Glutamatergic neuron (in vitro differentiated cells): ENCODE measurements around the gene VAC14. TPM values are rescaled to one million over a fixed set of nuclear protein-coding genes. Genes with fewer than 3 reads are reported as not detected.
"Not testable (repeated sequence)": the region's sequence is repeated elsewhere in the genome, so short reads cannot be mapped to it uniquely, and the experiment has no call there.

Experiments used
- DNase-seq: peaks from one replicate; pipeline ENCODE4 v3.0.0; 2022
- H3K27ac Mint-ChIP-seq: one replicate; pipeline ENCODE4 v1.8.0; 2020; ENCODE audit warnings: mild to moderate bottlenecking, mixed read lengths, inconsistent platforms; ENCODE audit not compliant: unreplicated experiment
- H3K27me3 Mint-ChIP-seq: one replicate; pipeline ENCODE4 v1.8.0; 2020; ENCODE audit warnings: mild to moderate bottlenecking, moderate library complexity, mixed read lengths, inconsistent platforms; ENCODE audit not compliant: unreplicated experiment
- H3K36me3 Mint-ChIP-seq: one replicate; pipeline ENCODE4 v1.8.0; 2020; ENCODE audit warnings: mild to moderate bottlenecking, mixed read lengths, inconsistent platforms; ENCODE audit not compliant: unreplicated experiment
- H3K4me1 Mint-ChIP-seq: one replicate; pipeline ENCODE4 v1.8.0; 2020; ENCODE audit warnings: mild to moderate bottlenecking, low read depth, mixed read lengths, inconsistent platforms; ENCODE audit not compliant: unreplicated experiment
- H3K4me3 Mint-ChIP-seq: one replicate; pipeline ENCODE4 v1.8.0; 2020; ENCODE audit warnings: mild to moderate bottlenecking, mixed read lengths, inconsistent platforms; ENCODE audit not compliant: unreplicated experiment
- H3K9me3 Mint-ChIP-seq: one replicate; pipeline ENCODE4 v1.8.0; 2020; ENCODE audit warnings: mild to moderate bottlenecking, moderate library complexity, mixed read lengths, inconsistent platforms; ENCODE audit not compliant: unreplicated experiment
- total RNA-seq: library from RNA; stranded (reverse); fragmentation: NEBNext Ultra II Directional; extraction: Animal tissue kit (Norgen Biotek cat#: 25700); gene quantifications from one replicate; pipeline ENCODE4 v1.2.1, GENCODE V29; 2021; ENCODE audit not compliant: unreplicated experiment
- TF ChIP-seq, protein P1 (sequence below): fragments of 200-600 bp; sonication (generic); IDR thresholded peaks from one replicate; pipeline ENCODE4 v1.5.0; 2021; ENCODE audit not compliant: partially characterized antibody, unreplicated experiment

The VAC14 gene
- total RNA-seq, 1 donor from 2014 or later, result 50.2 TPM

DNA sequence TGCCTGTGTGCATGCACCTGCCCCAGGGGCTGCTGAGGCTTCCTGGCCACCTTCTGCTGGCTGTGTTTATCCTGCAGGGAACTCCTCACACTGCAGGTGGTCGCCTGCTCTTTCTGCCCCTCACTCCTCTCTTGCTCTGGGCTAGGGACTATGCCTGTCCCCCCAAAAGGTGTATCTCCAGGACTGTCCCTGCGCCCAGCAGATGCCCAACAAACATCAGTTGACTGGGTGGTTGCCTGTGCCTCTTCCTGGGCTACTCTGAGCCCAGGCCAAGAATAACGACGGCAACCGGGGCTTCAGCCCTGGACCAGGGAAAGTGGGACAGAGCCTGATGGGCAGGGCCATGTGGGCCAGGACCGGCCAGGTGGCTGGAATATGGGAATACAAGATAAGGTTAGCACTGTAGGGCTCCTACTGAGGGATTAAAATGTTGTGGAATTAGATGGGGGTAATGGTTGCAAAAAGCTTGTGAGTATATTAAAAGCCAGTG is 55.4 kb downstream of the VAC14 start:
- Mint-ChIP-seq H3K4me1 (peaks cover 23% of the 10 kb centered on the region), H3K27ac (no peak overlapping the region), H3K36me3 (peaks cover 13% of the 10 kb centered on the region), H3K9me3 (no peaks in the 10 kb centered on the region), H3K4me3 (no peak overlapping the region), H3K27me3 (peaks cover 15% of the 10 kb centered on the region)
- DNase-seq, result no peak
- TF ChIP-seq, protein P1, sequence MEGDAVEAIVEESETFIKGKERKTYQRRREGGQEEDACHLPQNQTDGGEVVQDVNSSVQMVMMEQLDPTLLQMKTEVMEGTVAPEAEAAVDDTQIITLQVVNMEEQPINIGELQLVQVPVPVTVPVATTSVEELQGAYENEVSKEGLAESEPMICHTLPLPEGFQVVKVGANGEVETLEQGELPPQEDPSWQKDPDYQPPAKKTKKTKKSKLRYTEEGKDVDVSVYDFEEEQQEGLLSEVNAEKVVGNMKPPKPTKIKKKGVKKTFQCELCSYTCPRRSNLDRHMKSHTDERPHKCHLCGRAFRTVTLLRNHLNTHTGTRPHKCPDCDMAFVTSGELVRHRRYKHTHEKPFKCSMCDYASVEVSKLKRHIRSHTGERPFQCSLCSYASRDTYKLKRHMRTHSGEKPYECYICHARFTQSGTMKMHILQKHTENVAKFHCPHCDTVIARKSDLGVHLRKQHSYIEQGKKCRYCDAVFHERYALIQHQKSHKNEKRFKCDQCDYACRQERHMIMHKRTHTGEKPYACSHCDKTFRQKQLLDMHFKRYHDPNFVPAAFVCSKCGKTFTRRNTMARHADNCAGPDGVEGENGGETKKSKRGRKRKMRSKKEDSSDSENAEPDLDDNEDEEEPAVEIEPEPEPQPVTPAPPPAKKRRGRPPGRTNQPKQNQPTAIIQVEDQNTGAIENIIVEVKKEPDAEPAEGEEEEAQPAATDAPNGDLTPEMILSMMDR, result no peak

DNA sequence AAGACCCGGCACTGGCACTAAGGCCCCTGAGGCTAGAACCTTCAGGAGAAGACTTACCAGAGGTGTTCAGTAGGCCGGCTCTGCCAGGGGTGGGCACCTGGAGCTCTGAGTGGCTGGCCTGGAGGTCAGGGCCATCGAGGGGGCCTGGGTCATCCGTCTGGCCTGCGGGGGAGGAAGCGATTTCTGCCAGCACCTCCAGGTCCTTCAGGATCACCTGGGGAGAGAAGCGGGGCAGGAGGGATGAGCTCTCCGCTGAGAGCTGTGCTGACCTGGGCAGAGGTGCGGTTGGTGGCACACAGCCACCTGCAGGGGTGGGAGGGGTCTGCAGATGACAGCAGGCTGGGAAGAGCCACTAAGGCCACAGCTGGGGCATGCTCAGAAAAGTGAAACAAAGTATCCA is 56.6 kb downstream of the VAC14 start:
- H3K4me3 Mint-ChIP-seq, result no peak overlapping the region
- H3K9me3 Mint-ChIP-seq, result no peaks in the 10 kb centered on the region
- H3K27ac Mint-ChIP-seq, result no peak overlapping the region

DNA sequence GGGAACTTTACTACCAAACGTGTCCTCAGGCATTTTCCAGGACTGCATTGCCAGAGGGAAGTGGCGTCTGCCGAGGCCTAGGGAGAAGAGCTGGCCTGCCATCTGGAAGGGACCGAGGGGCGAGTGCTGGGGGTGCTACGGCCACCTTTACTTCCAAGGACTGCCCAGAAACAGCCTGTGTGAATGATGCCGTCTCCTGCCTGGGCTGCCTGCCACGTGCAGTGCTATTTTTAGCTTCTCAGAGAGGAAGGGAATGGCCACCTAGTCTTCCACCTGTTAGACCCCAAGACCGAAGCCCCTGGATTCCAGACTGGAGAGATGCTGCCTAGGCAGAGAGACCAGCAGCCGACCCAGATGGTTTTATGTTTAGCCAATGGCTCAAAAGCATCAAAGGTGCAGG is 57.2 kb downstream of the VAC14 start:
- Mint-ChIP-seq H3K4me3 (no peak overlapping the region), H3K27me3 (peaks cover 11% of the 10 kb centered on the region), H3K36me3 (peaks cover 13% of the 10 kb centered on the region), H3K9me3 (peaks cover 2% of the 10 kb centered on the region), H3K27ac (no peak overlapping the region), H3K4me1 (peaks cover 16% of the 10 kb centered on the region)
- DNase-seq, result no peak
- TF ChIP-seq, protein P1, result no peak

More for the DNA sequence above, 56.6 kb downstream of the VAC14 start:
- peaks cover 13% of the 10 kb centered on the region for H3K27me3 Mint-ChIP-seq
- DNase-seq, result no peak
- peaks cover 13% of the 10 kb centered on the region for H3K36me3 Mint-ChIP-seq
- TF ChIP-seq, protein P1, result no peak
- peaks cover 18% of the 10 kb centered on the region for H3K4me1 Mint-ChIP-seq

DNA sequence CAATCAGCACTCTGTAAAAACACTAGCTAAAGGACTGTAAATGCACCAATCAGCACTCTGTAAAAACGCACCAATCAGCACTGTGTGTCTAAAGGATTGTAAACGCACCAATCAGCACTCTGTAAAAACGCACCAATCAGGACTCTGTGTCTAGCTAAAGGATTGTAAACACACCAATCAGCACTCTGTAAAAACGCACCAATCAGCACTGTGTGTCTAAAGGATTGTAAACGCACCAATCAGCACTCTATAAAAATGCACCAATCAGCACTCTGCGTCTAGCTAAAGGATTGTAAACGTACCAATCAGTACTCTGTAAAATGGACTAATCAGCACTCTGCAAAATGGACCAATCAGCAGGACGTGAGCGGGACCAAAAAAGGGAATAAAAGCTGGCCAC is 58.0 kb downstream of the VAC14 start:
- Mint-ChIP-seq H3K36me3 (peaks cover 13% of the 10 kb centered on the region), H3K27me3 (peaks cover 13% of the 10 kb centered on the region), H3K4me1 (peaks cover 21% of the 10 kb centered on the region)
- H3K9me3 Mint-ChIP-seq, DNase-seq, H3K4me3 Mint-ChIP-seq, H3K27ac Mint-ChIP-seq: not testable (repeated sequence)

DNA sequence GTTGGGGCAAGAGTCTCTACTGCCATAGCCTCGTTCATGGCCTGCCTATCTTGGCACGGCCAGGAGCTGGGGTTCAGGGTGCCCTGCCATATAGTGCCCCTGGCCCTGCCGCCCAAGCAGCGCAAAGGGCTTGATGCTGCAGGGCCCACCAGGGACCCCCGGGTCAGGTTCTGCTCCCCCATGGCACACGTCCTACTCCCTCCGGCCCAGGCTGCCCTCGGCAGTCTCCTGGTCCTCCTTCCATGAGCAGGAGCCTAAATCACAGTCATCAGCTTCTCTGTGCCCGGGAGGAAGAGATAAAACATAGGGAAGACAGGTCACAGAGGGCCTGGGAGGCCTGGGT is 59.2 kb downstream of the VAC14 start:
- Mint-ChIP-seq H3K9me3 (peaks cover 2% of the 10 kb centered on the region), H3K27ac (no peak overlapping the region), H3K27me3 (peaks cover 13% of the 10 kb centered on the region), H3K36me3 (peaks cover 13% of the 10 kb centered on the region), H3K4me3 (no peak overlapping the region), H3K4me1 (peaks cover 25% of the 10 kb centered on the region)
- no peak for DNase-seq
- TF ChIP-seq, protein P1, result no peak
